ENCODE data around the gene AQP1.

DNA sequence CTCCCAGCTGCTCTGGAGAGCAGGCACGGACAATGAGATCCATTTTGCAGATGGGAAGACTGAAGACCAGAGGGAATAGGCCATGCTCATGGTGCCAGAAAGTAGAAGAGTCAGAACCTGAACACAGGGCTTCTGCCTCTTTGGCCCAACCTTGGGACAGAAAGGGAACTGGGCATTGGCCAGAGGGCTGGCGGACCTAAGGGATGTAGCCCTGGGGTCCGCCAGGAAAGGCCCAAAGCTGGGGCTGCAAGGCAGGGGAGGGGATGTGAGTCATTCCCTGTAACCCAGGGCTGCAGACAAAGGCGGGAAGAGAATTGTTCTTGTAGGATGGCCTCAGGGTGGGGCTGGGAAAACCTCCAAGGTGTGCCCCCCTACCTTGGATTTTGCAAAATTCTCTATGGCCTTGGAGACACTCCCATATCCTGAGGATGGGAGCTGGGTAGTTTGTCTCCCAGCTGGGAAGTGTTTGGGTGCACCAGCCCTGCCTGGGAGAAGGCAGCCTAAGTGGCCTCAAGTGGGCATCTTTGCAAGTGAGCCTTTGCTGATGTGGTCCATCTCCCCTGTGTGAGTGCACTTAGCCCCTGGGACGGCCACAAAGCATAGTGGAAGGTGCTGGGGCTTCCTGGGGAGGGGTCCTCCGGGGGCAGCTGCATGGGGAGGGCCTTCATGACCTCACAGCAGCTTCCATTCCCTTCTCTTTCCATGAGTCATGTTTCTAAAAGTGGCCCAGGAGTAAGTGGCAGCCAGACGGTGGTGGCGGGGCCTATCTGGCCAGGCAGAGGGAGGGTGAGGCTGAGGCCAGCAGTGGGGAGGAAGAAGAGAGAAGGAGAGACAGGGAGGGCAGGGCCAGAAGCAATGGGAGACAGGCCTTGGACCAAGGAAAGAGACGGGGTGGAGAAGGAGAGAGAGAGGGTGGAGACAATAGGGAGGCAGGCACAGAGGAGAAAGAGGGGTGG, 9.2 kb downstream of the AQP1 start:
- TF ChIP-seq, protein P1, sequence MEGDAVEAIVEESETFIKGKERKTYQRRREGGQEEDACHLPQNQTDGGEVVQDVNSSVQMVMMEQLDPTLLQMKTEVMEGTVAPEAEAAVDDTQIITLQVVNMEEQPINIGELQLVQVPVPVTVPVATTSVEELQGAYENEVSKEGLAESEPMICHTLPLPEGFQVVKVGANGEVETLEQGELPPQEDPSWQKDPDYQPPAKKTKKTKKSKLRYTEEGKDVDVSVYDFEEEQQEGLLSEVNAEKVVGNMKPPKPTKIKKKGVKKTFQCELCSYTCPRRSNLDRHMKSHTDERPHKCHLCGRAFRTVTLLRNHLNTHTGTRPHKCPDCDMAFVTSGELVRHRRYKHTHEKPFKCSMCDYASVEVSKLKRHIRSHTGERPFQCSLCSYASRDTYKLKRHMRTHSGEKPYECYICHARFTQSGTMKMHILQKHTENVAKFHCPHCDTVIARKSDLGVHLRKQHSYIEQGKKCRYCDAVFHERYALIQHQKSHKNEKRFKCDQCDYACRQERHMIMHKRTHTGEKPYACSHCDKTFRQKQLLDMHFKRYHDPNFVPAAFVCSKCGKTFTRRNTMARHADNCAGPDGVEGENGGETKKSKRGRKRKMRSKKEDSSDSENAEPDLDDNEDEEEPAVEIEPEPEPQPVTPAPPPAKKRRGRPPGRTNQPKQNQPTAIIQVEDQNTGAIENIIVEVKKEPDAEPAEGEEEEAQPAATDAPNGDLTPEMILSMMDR (conservative IDR thresholded peaks at IDR 0.05) = no peak
- TF ChIP-seq ZFX (IDR thresholded peaks at IDR 0.05) = no peak

Measured in C4-2B (cell line).